Peyer's patch (tissue), 4 donors: ENCODE measurements around the gene PKP4.

ENCODE experiments used
- POLR2A ChIP-seq, 2 donors: fragments of 450-650 bp; IDR thresholded peaks; one replicate each; pipeline ENCODE4 v1.5.1; 2017; ENCODE audit warnings: antibody characterized with exemption in 2 of 2, mild to moderate bottlenecking in 2 of 2, moderate library complexity in 2 of 2
- TF ChIP-seq, protein P1 (sequence below), 6 experiments: fragments of 450-650 bp in 4 of 6; fragments of 200-600 bp in 2 of 6; sonication (generic) in 1 of 6; IDR thresholded peaks; one replicate each; pipeline ENCODE4 v1.5.1; 2017 to 2019; ENCODE audit warnings: antibody characterized with exemption in 6 of 6, mild to moderate bottlenecking in 3 of 6, moderate library complexity in 1 of 6

DNA sequence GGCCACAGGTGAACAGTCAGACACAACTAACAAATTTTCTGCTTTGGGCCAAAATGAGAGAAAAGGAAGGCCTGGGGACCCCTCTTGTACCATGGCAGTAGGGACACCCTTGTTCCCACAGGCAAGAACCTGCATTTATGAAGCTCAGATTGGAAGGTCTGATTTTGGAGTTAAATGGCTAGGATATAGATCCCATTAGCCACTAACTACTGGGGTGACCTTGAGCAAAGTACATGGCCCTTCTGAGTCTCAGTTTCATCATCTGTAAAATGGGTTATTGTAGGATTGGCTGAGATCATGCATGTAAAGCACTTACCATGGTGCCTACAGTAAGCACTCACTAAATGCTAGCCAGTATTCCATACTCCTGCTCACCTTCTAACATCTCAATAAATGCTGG is 236.7 kb downstream of the PKP4 start:
- TF ChIP-seq, protein P1, sequence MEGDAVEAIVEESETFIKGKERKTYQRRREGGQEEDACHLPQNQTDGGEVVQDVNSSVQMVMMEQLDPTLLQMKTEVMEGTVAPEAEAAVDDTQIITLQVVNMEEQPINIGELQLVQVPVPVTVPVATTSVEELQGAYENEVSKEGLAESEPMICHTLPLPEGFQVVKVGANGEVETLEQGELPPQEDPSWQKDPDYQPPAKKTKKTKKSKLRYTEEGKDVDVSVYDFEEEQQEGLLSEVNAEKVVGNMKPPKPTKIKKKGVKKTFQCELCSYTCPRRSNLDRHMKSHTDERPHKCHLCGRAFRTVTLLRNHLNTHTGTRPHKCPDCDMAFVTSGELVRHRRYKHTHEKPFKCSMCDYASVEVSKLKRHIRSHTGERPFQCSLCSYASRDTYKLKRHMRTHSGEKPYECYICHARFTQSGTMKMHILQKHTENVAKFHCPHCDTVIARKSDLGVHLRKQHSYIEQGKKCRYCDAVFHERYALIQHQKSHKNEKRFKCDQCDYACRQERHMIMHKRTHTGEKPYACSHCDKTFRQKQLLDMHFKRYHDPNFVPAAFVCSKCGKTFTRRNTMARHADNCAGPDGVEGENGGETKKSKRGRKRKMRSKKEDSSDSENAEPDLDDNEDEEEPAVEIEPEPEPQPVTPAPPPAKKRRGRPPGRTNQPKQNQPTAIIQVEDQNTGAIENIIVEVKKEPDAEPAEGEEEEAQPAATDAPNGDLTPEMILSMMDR (IDR thresholded peaks at IDR 0.05): no peak
- TF ChIP-seq POLR2A (IDR thresholded peaks at IDR 0.05): no peak
